HG03521 (cell line): ENCODE results near the gene ETS2.

ENCODE experiments used
- ATAC-seq: cut with Tn5 transposase; IDR thresholded peaks from one replicate; pipeline ENCODE4 v1.9.1; 2021; ENCODE audit warnings: mild to moderate bottlenecking, moderate library complexity; ENCODE audit not compliant: unreplicated experiment

The ETS2 gene

GRCh38 chr21:38777015-38777414, 28.7 kb upstream of the ETS2 start:
- ATAC-seq: no peak

GRCh38 chr21:38777531-38777930, 28.2 kb upstream of the ETS2 start:
- ATAC-seq: no peak

GRCh38 chr21:38780879-38781278, 24.9 kb upstream of the ETS2 start:
- ATAC-seq: peak; percentile 46

- ATAC-seq: no peak
Measured at GRCh38 chr21:38784458-38785266, 21.1 kb upstream of the ETS2 start.

GRCh38 chr21:38785483-38785882, 20.2 kb upstream of the ETS2 start:
- no peak for ATAC-seq

- ATAC-seq: no peak
Measured at GRCh38 chr21:38787016-38787415, 18.7 kb upstream of the ETS2 start.

GRCh38 chr21:38787461-38788274, 18.1 kb upstream of the ETS2 start:
- ATAC-seq: no peak

- no peak for ATAC-seq
Measured at GRCh38 chr21:38788275-38788905, 17.3 kb upstream of the ETS2 start.

GRCh38 chr21:38789275-38789674, 16.5 kb upstream of the ETS2 start:
- ATAC-seq: no peak

GRCh38 chr21:38790059-38790458, 15.7 kb upstream of the ETS2 start:
- ATAC-seq: no peak

- no peak for ATAC-seq
Measured at GRCh38 chr21:38790961-38791360, 14.8 kb upstream of the ETS2 start.

- ATAC-seq: no peak
Measured at GRCh38 chr21:38792676-38793459, 12.9 kb upstream of the ETS2 start.

GRCh38 chr21:38793926-38794713, 11.6 kb upstream of the ETS2 start:
- ATAC-seq: no peak

GRCh38 chr21:38794978-38795377, 10.8 kb upstream of the ETS2 start:
- ATAC-seq: no peak

GRCh38 chr21:38795475-38795874, 10.3 kb upstream of the ETS2 start:
- no peak for ATAC-seq

GRCh38 chr21:38796424-38796823, 9.3 kb upstream of the ETS2 start:
- no peak for ATAC-seq

- ATAC-seq: no peak
Measured at GRCh38 chr21:38797470-38797869, 8.3 kb upstream of the ETS2 start.

- no peak for ATAC-seq
Measured at GRCh38 chr21:38798081-38798480, 7.6 kb upstream of the ETS2 start.

- ATAC-seq: no peak
Measured at GRCh38 chr21:38798481-38798882, 7.2 kb upstream of the ETS2 start.
